Heart right ventricle (tissue), 16 donors: Measurements from ENCODE around the gene CTBP1. TPM values are rescaled to one million over a fixed set of nuclear protein-coding genes. Genes with fewer than 3 reads are reported as not detected.

Experiments used
- ATAC-seq, 8 donors: fragments of 200-7000 bp; cut with Tn5 transposase; one replicate each; pipeline ENCODE4 v1.9.1; 2020; ENCODE audit warnings: mild to moderate bottlenecking in 8 of 8, moderate library complexity in 8 of 8, moderate number of reproducible peaks in 1 of 8
- DNase-seq, 2 donors: peaks; one replicate each; pipeline ENCODE4 v3.0.0-alpha.2; 2020
- H3K27ac ChIP-seq, 10 donors: fragments of 200-600 bp; sonication (generic) in 2 of 10; one replicate each; pipeline versions ENCODE4 v1.5.0 to v1.8.0; 2020 to 2022; ENCODE audit warnings: mild to moderate bottlenecking in 3 of 10
- H3K27me3 ChIP-seq, 7 donors: fragments of 200-600 bp; one replicate each; pipeline ENCODE4 v1.8.0; 2021 to 2022; ENCODE audit warnings: mild to moderate bottlenecking in 2 of 7
- H3K36me3 ChIP-seq, 9 donors: fragments of 200-600 bp; sonication (generic) in 1 of 9; one replicate each; pipeline versions ENCODE4 v1.5.0 to v1.8.0; 2020 to 2022; ENCODE audit warnings: mild to moderate bottlenecking in 2 of 9
- H3K4me1 ChIP-seq, 9 donors: fragments of 200-600 bp; sonication (generic) in 1 of 9; one replicate each; pipeline versions ENCODE4 v1.5.0 to v1.8.0; 2020 to 2022; ENCODE audit warnings: mild to moderate bottlenecking in 4 of 9
- H3K4me3 ChIP-seq, 10 donors: fragments of 200-600 bp; sonication (generic) in 2 of 10; one replicate each; pipeline versions ENCODE4 v1.5.0 to v1.8.0; 2020 to 2022; ENCODE audit warnings: mild to moderate bottlenecking in 7 of 10, moderate library complexity in 2 of 10
- H3K9me3 ChIP-seq, 11 donors: fragments of 200-600 bp in 10 of 11; sonication (generic) in 2 of 11; one replicate each; pipeline versions ENCODE4 v1.5.0 to v1.8.0; 2013 to 2022; ENCODE audit warnings: mild to moderate bottlenecking in 2 of 11, control low read depth in 1 of 11, moderate library complexity in 1 of 11
- CTCF ChIP-seq, 9 donors: fragments of 200-600 bp; sonication (generic) in 2 of 9; IDR thresholded peaks; one replicate each; pipeline versions ENCODE4 v1.5.0 to v1.8.0; 2021 to 2022; ENCODE audit warnings: antibody characterized with exemption in 9 of 9, mild to moderate bottlenecking in 5 of 9, moderate library complexity in 1 of 9
- WGBS, 2 donors: extraction: QIAGEN DNeasy Blood & Tissue Kit; methylation state at CpG; one replicate each; pipeline ENCODE4 v1.1.7; 2013; ENCODE audit warnings: inconsistent platforms in 1 of 2; 5-methylcytosine and 5-hydroxymethylcytosine counted together
- intact Hi-C, 10 donors: fragments of 100-400 bp; cut with DNase I; formaldehyde crosslinking; loops; one replicate each; pipeline versions ENCODE4 v1.11.1 to v1.14.2; 2022
- polyA plus RNA-seq, 2 donors: library from polyadenylated mRNA; stranded (reverse); fragments of 200-250 nt; gene quantifications; one replicate each; pipeline ENCODE4 v1.2.3, GENCODE V29; 2013
- total RNA-seq, 10 donors: library from RNA; stranded (reverse); fragmentation: NEBNext Ultra II Directional in 3 of 10; extraction: Animal tissue kit (Norgen Biotek cat#: 25700) in 3 of 10; gene quantifications; one replicate each; pipeline versions ENCODE4 v1.2.1 to v1.2.4, GENCODE V29; 2021 to 2023
- donor health status: Arrhythmogenic right ventricular cardiomyopathy.
- donor health status: ischemic (EF 13 %, LVEDD 7.1; RV severe dilation, severe dysfunction).
- donor health status: healthy with polysubstance abuse.
- donor health status: DM: no; HTN: yes; CAD: no.
- donor health status: DM: no; HTN: no; CAD: no.
- donor health status: ischemic (EF 25% LVEDD 6.9; RV normal size, moderate dysfunction).
- donor health status: ischemic (EF 25% LVEDD 5.7; RV mildly dilated, moderate dysfunction).
- donor health status: healthy.
- donor health status: DM: yes; HTN: yes; CAD: no.
- donor health status: Ischemic cardiomyopathy.
- donor health status: ischemic (EF 35%, LVEDD 5.7; RV mildly dilated, moderate dysfunction).
- donor health status: nonischemic (EF 11% LVEDD 7.7; RV severe dilation, severe dysfunction).
- donor health status: DM: yes; HTN: yes; CAD: no.
- donor health status: PGD.
- donor health status: ischemic (EF 29% LVEDD 5.4; RV normal size, mild dysfunction).
- donor health status: nonischemic (EF 23%, LVEDD 6.1; RV moderate dilation, normal function).

Gene CTBP1
- total and polyA plus RNA-seq, 12 donors = 98.6 to 132 (median 121) TPM

- ATAC-seq (no peak), DNase-seq (no peak)
- H3K36me3 ChIP-seq = peaks cover 5 to 100% (median 32%) of the 10 kb centered on the region in 9 donors
- intact Hi-C loops = loop anchor here in 1 of 10 donors (5.0 kb wide), 1 partner anchor 46 kb away; no protein-coding TSS in a partner anchor
- H3K4me3 ChIP-seq = no peak overlapping the region
- H3K27me3 ChIP-seq = no peaks in the 10 kb centered on the region
- no peaks in the 10 kb centered on the region for H3K9me3 ChIP-seq
- peaks cover 12 to 31% (median 19%) of the 10 kb centered on the region in 9 donors for H3K4me1 ChIP-seq
- WGBS, 2 donors = 90 to 92% methylated on average over 29 of the region's 29 CpGs
- no peak overlapping the region for H3K27ac ChIP-seq
- TF ChIP-seq CTCF (IDR thresholded peaks at IDR 0.05) = no peak
These were observed 25.8 kb downstream of the CTBP1 start for GRCh38 chr4:1222938-1223690.

- DNase-seq = no peak
- no peak overlapping the region for H3K4me3 ChIP-seq
- peaks cover 13 to 39% (median 25%) of the 10 kb centered on the region in 9 donors for H3K4me1 ChIP-seq
- no peaks in the 10 kb centered on the region for H3K27me3 ChIP-seq
- no peak for TF ChIP-seq CTCF (IDR thresholded peaks at IDR 0.05)
- no peaks in the 10 kb centered on the region for H3K9me3 ChIP-seq
- no peak overlapping the region for H3K27ac ChIP-seq
- 93% methylated on average over 34 of the region's 34 CpGs for WGBS, 2 donors
- peaks cover 5 to 100% (median 30%) of the 10 kb centered on the region in 9 donors for H3K36me3 ChIP-seq
- no peak for ATAC-seq
- intact Hi-C loops = loop anchor here in 1 of 10 donors (5.0 kb wide), 1 partner anchor 45 kb away; no protein-coding TSS in a partner anchor
These were observed 26.7 kb downstream of the CTBP1 start for GRCh38 chr4:1222036-1222789.

- DNase-seq (no peak), ATAC-seq (no peak)
- 91 to 92% methylated on average over 33 of the region's 33 CpGs for WGBS, 2 donors
- no peaks in the 10 kb centered on the region for H3K9me3 ChIP-seq
- no peak overlapping the region for H3K27ac ChIP-seq
- peaks cover 12 to 44% (median 29%) of the 10 kb centered on the region in 9 donors for H3K4me1 ChIP-seq
- TF ChIP-seq CTCF (IDR thresholded peaks at IDR 0.05) = no peak
- intact Hi-C loops = loop anchor here in 1 of 10 donors (5.0 kb wide), 1 partner anchor 44 kb away; no protein-coding TSS in a partner anchor
- peaks cover 5 to 100% (median 30%) of the 10 kb centered on the region in 9 donors for H3K36me3 ChIP-seq
- H3K4me3 ChIP-seq = no peak overlapping the region
- H3K27me3 ChIP-seq = no peaks in the 10 kb centered on the region
These were observed 27.6 kb downstream of the CTBP1 start for GRCh38 chr4:1221155-1221870.

- intact Hi-C loops = loop anchor here in 1 of 10 donors (5.0 kb wide), 1 partner anchor 43 kb away; no protein-coding TSS in a partner anchor
- H3K4me3 ChIP-seq = no peak overlapping the region
- no peak overlapping the region for H3K27ac ChIP-seq
- no peaks in the 10 kb centered on the region for H3K27me3 ChIP-seq
- peaks cover 4 to 40% (median 22%) of the 10 kb centered on the region in 9 donors for H3K4me1 ChIP-seq
- no peak for TF ChIP-seq CTCF (IDR thresholded peaks at IDR 0.05)
- ATAC-seq (no peak), DNase-seq (no peak)
- H3K9me3 ChIP-seq = no peaks in the 10 kb centered on the region
- 93 to 94% methylated on average over 16 of the region's 16 CpGs for WGBS, 2 donors
- H3K36me3 ChIP-seq = peaks cover 10 to 100% (median 36%) of the 10 kb centered on the region in 9 donors
These were observed 28.4 kb downstream of the CTBP1 start for GRCh38 chr4:1220566-1220965.
